Mesendoderm (in vitro differentiated cells): ENCODE data around the gene DDAH2.

Experiments used
- DNase-seq: peaks from one replicate; pipeline ENCODE4 v3.0.0; 2013
- H2AK5ac ChIP-seq: 2 replicates; pipeline ENCODE4 v1.6.1; 2013; ENCODE audit warnings: low read length, inconsistent platforms
- H2BK120ac ChIP-seq: 2 replicates; pipeline ENCODE4 v1.6.1; 2013; ENCODE audit warnings: low read depth, mild to moderate bottlenecking, low read length, moderate library complexity, mixed read lengths
- H2BK15ac ChIP-seq: replicated peaks from 2 replicates; pipeline ENCODE4 v1.6.1; 2013; ENCODE audit warnings: low read depth, mild to moderate bottlenecking, moderate library complexity
- H2BK5ac ChIP-seq: 2 replicates; pipeline ENCODE4 v1.6.1; 2013; ENCODE audit warnings: low read length, inconsistent platforms
- H3K18ac ChIP-seq: 2 replicates; pipeline ENCODE4 v1.6.1; 2013; ENCODE audit warnings: mild to moderate bottlenecking, low read length, mixed read lengths
- H3K23ac ChIP-seq: one replicate; pipeline ENCODE4 v1.6.1; 2013; ENCODE audit warnings: low read length
- H3K27ac ChIP-seq: 2 replicates; pipeline ENCODE4 v1.5.1; 2013; ENCODE audit warnings: low read depth, mild to moderate bottlenecking, inconsistent platforms, low read length, moderate library complexity
- H3K27me3 ChIP-seq: 2 replicates; pipeline ENCODE4 v1.6.1; 2013; ENCODE audit warnings: low read length, control low read depth, mild to moderate bottlenecking, inconsistent platforms; ENCODE audit not compliant: insufficient read depth, poor library complexity
- H3K36me3 ChIP-seq: 2 replicates; pipeline ENCODE4 v1.6.1; 2013; ENCODE audit warnings: low read length, inconsistent platforms; ENCODE audit not compliant: control insufficient read depth, insufficient read depth
- H3K4ac ChIP-seq: one replicate; pipeline ENCODE4 v1.6.1; 2013; ENCODE audit warnings: low read depth, mild to moderate bottlenecking, low read length, moderate library complexity
- H3K4me1 ChIP-seq: 2 replicates; pipeline ENCODE4 v1.6.1; 2013; ENCODE audit warnings: low read depth, low read length, inconsistent platforms; ENCODE audit not compliant: control insufficient read depth
- H3K4me2 ChIP-seq: 2 replicates; pipeline ENCODE4 v1.6.1; 2013; ENCODE audit warnings: low read length
- H3K4me3 ChIP-seq: 2 replicates; pipeline ENCODE4 v1.5.1; 2013; ENCODE audit warnings: mild to moderate bottlenecking, low read length
- H3K56ac ChIP-seq: one replicate; pipeline ENCODE4 v1.6.1; 2013; ENCODE audit warnings: low read length
- H3K79me1 ChIP-seq: 2 replicates; pipeline ENCODE4 v1.6.1; 2013; ENCODE audit warnings: low read length, inconsistent platforms
- H3K79me2 ChIP-seq: 2 replicates; pipeline ENCODE4 v1.6.1; 2013; ENCODE audit warnings: mild to moderate bottlenecking, low read length; ENCODE audit not compliant: control insufficient read depth, insufficient read depth
- H3K9ac ChIP-seq: 2 replicates; pipeline ENCODE4 v1.6.1; 2013; ENCODE audit warnings: low read length, inconsistent platforms
- H4K5ac ChIP-seq: one replicate; pipeline ENCODE4 v1.6.1; 2013; ENCODE audit warnings: low read length
- H4K8ac ChIP-seq: one replicate; pipeline ENCODE4 v1.6.1; 2013; ENCODE audit warnings: low read depth, mild to moderate bottlenecking, control low read depth, low read length, moderate library complexity
- WGBS: extraction: QIAGEN DNeasy Blood & Tissue Kit; methylation state at CpG from one replicate; pipeline ENCODE4 v1.1.7; 2013; ENCODE audit warnings: low lambda C conversion rate, missing lambda C conversion rate; ENCODE audit not compliant: insufficient coverage; ENCODE audit errors: extremely low coverage; 5-methylcytosine and 5-hydroxymethylcytosine counted together

The DDAH2 gene

GRCh38 chr6:31693535-31693934 is 35.6 kb downstream of the DDAH2 start:
- Histone ChIP-seq H4K5ac (no peak overlapping the region), H3K79me1 (peaks cover 4% of the 10 kb centered on the region), H3K23ac (no peak overlapping the region), H3K27me3 (no peaks in the 10 kb centered on the region), H3K4me1 (peaks cover 8% of the 10 kb centered on the region), H3K18ac (no peak overlapping the region), H4K8ac (no peak overlapping the region), H2AK5ac (no peak overlapping the region), H3K56ac (no peak overlapping the region), H2BK5ac (no peak overlapping the region), H3K27ac (no peak overlapping the region), H3K36me3 (peaks cover 26% of the 10 kb centered on the region), H3K4ac (no peak overlapping the region), H3K79me2 (peaks cover 3% of the 10 kb centered on the region), H2BK15ac (no peak overlapping the region), H3K9ac (no peak overlapping the region), H3K4me3 (no peak overlapping the region), H3K4me2 (no peak overlapping the region), H2BK120ac (no peak overlapping the region)
- WGBS, result no CpG with 5 or more reads among the region's 6 CpGs
- no peak for DNase-seq

GRCh38 chr6:31692886-31693285 is 36.2 kb downstream of the DDAH2 start:
- H3K23ac ChIP-seq, result no peak overlapping the region
- no CpG with 5 or more reads among the region's 9 CpGs for whole genome bisulfite sequencing
- no peak overlapping the region for H3K56ac ChIP-seq

GRCh38 chr6:31692353-31692752 is 36.7 kb downstream of the DDAH2 start:
- no peak overlapping the region for H4K8ac ChIP-seq
- no peak overlapping the region for H3K4me2 ChIP-seq
- no CpG with 5 or more reads among the region's 4 CpGs for WGBS
- no peak overlapping the region for H4K5ac ChIP-seq
- peaks cover 8% of the 10 kb centered on the region for H3K4me1 ChIP-seq
- no peaks in the 10 kb centered on the region for H3K79me2 ChIP-seq
- H3K56ac ChIP-seq, result no peak overlapping the region
- no peak overlapping the region for H2BK120ac ChIP-seq
- peaks cover 32% of the 10 kb centered on the region for H3K36me3 ChIP-seq
- H3K4ac ChIP-seq, result no peak overlapping the region
- H2BK5ac ChIP-seq, result no peak overlapping the region
- H3K27ac ChIP-seq, result no peak overlapping the region
- no peaks in the 10 kb centered on the region for H3K79me1 ChIP-seq
- H3K4me3 ChIP-seq, result no peak overlapping the region
- no peak overlapping the region for H2BK15ac ChIP-seq
- no peak for DNase-seq
- H3K27me3 ChIP-seq, result no peaks in the 10 kb centered on the region
- no peak overlapping the region for H2AK5ac ChIP-seq
- H3K23ac ChIP-seq, result no peak overlapping the region
- no peak overlapping the region for H3K9ac ChIP-seq
- H3K18ac ChIP-seq, result no peak overlapping the region

More at GRCh38 chr6:31692886-31693285, 36.2 kb downstream of the DDAH2 start:
- Histone ChIP-seq H3K27me3 (no peaks in the 10 kb centered on the region), H3K27ac (no peak overlapping the region), H3K36me3 (peaks cover 31% of the 10 kb centered on the region), H2BK120ac (no peak overlapping the region), H4K8ac (no peak overlapping the region), H3K79me2 (peaks cover 3% of the 10 kb centered on the region), H3K9ac (no peak overlapping the region), H2BK5ac (no peak overlapping the region), H3K4ac (no peak overlapping the region), H3K18ac (no peak overlapping the region), H3K79me1 (peaks cover 4% of the 10 kb centered on the region), H3K4me2 (no peak overlapping the region), H2BK15ac (no peak overlapping the region), H2AK5ac (no peak overlapping the region), H3K4me1 (peaks cover 8% of the 10 kb centered on the region), H4K5ac (no peak overlapping the region), H3K4me3 (no peak overlapping the region)
- no peak for DNase-seq

GRCh38 chr6:31691564-31692108 is 37.5 kb downstream of the DDAH2 start:
- no peaks in the 10 kb centered on the region for H3K79me1 ChIP-seq
- no peak overlapping the region for H2BK5ac ChIP-seq
- no peaks in the 10 kb centered on the region for H3K79me2 ChIP-seq
- no peak overlapping the region for H3K18ac ChIP-seq
- H3K4me3 ChIP-seq, result no peak overlapping the region
- no peak overlapping the region for H2BK15ac ChIP-seq
- H3K23ac ChIP-seq, result no peak overlapping the region
- H4K5ac ChIP-seq, result no peak overlapping the region
- no peak overlapping the region for H2BK120ac ChIP-seq
- H3K9ac ChIP-seq, result no peak overlapping the region
- H3K4me1 ChIP-seq, result peaks cover 8% of the 10 kb centered on the region
- DNase-seq, result no peak
- H2AK5ac ChIP-seq, result no peak overlapping the region
- H3K36me3 ChIP-seq, result peaks cover 30% of the 10 kb centered on the region
- H3K27me3 ChIP-seq, result no peaks in the 10 kb centered on the region
- H4K8ac ChIP-seq, result no peak overlapping the region
- no peak overlapping the region for H3K56ac ChIP-seq
- WGBS, result no CpG with 5 or more reads among the region's 12 CpGs
- H3K27ac ChIP-seq, result no peak overlapping the region
- no peak overlapping the region for H3K4me2 ChIP-seq
- no peak overlapping the region for H3K4ac ChIP-seq

GRCh38 chr6:31691078-31691463 is 38.0 kb downstream of the DDAH2 start:
- Histone ChIP-seq H3K4me3 (no peak overlapping the region), H2AK5ac (no peak overlapping the region), H2BK120ac (no peak overlapping the region), H3K36me3 (peaks cover 29% of the 10 kb centered on the region), H2BK15ac (no peak overlapping the region), H3K56ac (no peak overlapping the region), H3K4me2 (no peak overlapping the region), H2BK5ac (no peak overlapping the region), H4K8ac (no peak overlapping the region), H3K27me3 (no peaks in the 10 kb centered on the region), H3K9ac (peak overlapping the region; percentile 44), H3K4ac (no peak overlapping the region), H3K79me1 (no peaks in the 10 kb centered on the region), H4K5ac (no peak overlapping the region), H3K23ac (peak overlapping the region; percentile 66), H3K4me1 (peaks cover 8% of the 10 kb centered on the region), H3K79me2 (no peaks in the 10 kb centered on the region), H3K18ac (no peak overlapping the region), H3K27ac (peak overlapping the region; percentile 6)
- no CpG with 5 or more reads among the region's 6 CpGs for WGBS
- no peak for DNase-seq
